Lower lobe of right lung (tissue), 2 donors: ENCODE data around the gene ADAP1. TPM values are rescaled to one million over a fixed set of nuclear protein-coding genes. Genes with fewer than 3 reads are reported as not detected.

Source experiments
- ATAC-seq, 2 donors: fragments of 200-7000 bp; cut with Tn5 transposase; one replicate each; pipeline ENCODE4 v1.9.1; 2020 to 2022; ENCODE audit warnings: mild to moderate bottlenecking in 2 of 2, moderate library complexity in 2 of 2
- DNase-seq: peaks from one replicate; pipeline ENCODE4 v3.0.0-alpha.2; 2020
- H3K27ac ChIP-seq: fragments of 200-600 bp; one replicate; pipeline ENCODE4 v1.8.0; 2022
- H3K27me3 ChIP-seq: fragments of 200-600 bp; one replicate; pipeline ENCODE4 v1.8.0; 2022; ENCODE audit warnings: low read depth
- H3K36me3 ChIP-seq: fragments of 200-600 bp; one replicate; pipeline ENCODE4 v1.8.0; 2022; ENCODE audit warnings: mild to moderate bottlenecking
- H3K4me1 ChIP-seq: fragments of 200-600 bp; one replicate; pipeline ENCODE4 v1.8.0; 2022
- H3K4me3 ChIP-seq: fragments of 200-600 bp; one replicate; pipeline ENCODE4 v1.8.0; 2022; ENCODE audit warnings: mild to moderate bottlenecking
- H3K9me3 ChIP-seq: fragments of 200-600 bp; one replicate; pipeline ENCODE4 v1.8.0; 2022
- intact Hi-C: fragments of 100-400 bp; cut with DNase I; formaldehyde crosslinking; loops from one replicate; pipeline ENCODE4 v1.11.0; 2022
- total RNA-seq: library from RNA; stranded (reverse); fragmentation: NEBNext Ultra II Directional; extraction: Animal tissue kit (Norgen Biotek cat#: 25700); gene quantifications from one replicate; pipeline ENCODE4 v1.2.1, GENCODE V29; 2021
- TF ChIP-seq, protein P1 (sequence below): fragments of 200-600 bp; IDR thresholded peaks from one replicate; pipeline ENCODE4 v1.8.0; 2022; ENCODE audit warnings: antibody characterized with exemption, mild to moderate bottlenecking
- donor health status: DM: no; HTN: yes; CAD: no; lungs with severe emphysema.

The ADAP1 gene
- total RNA-seq, 1 donor from 2014 or later, result 33.9 TPM

DNA sequence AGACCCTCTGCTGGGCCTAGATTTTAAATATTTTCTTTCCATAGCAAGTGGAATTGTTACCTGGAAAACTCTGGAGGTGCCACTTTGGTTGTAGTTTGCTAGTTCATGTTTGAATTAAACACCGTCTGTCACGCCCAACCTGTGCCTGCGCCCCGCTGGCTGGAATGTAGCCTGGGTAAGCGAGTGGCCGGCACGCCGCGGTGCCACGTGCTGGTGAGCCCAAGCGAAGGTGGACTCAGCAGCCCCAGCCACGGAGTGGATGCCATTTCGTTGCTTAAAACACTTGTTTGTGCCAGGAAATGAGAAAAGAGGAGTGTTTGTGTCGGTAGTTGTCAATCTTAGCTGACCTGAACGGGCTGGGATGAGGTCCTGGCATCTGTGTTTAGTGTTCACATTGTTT lies 75.4 kb downstream of the ADAP1 start:
- TF ChIP-seq, protein P1, sequence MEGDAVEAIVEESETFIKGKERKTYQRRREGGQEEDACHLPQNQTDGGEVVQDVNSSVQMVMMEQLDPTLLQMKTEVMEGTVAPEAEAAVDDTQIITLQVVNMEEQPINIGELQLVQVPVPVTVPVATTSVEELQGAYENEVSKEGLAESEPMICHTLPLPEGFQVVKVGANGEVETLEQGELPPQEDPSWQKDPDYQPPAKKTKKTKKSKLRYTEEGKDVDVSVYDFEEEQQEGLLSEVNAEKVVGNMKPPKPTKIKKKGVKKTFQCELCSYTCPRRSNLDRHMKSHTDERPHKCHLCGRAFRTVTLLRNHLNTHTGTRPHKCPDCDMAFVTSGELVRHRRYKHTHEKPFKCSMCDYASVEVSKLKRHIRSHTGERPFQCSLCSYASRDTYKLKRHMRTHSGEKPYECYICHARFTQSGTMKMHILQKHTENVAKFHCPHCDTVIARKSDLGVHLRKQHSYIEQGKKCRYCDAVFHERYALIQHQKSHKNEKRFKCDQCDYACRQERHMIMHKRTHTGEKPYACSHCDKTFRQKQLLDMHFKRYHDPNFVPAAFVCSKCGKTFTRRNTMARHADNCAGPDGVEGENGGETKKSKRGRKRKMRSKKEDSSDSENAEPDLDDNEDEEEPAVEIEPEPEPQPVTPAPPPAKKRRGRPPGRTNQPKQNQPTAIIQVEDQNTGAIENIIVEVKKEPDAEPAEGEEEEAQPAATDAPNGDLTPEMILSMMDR, result no peak
- Histone ChIP-seq H3K27ac (no peak overlapping the region), H3K4me3 (no peak overlapping the region), H3K9me3 (no peaks in the 10 kb centered on the region), H3K27me3 (no peaks in the 10 kb centered on the region), H3K36me3 (peaks cover 14% of the 10 kb centered on the region), H3K4me1 (peaks cover 39% of the 10 kb centered on the region)
- intact Hi-C loops, result no loop called here
- DNase-seq, result no peak
- no peak for ATAC-seq

DNA sequence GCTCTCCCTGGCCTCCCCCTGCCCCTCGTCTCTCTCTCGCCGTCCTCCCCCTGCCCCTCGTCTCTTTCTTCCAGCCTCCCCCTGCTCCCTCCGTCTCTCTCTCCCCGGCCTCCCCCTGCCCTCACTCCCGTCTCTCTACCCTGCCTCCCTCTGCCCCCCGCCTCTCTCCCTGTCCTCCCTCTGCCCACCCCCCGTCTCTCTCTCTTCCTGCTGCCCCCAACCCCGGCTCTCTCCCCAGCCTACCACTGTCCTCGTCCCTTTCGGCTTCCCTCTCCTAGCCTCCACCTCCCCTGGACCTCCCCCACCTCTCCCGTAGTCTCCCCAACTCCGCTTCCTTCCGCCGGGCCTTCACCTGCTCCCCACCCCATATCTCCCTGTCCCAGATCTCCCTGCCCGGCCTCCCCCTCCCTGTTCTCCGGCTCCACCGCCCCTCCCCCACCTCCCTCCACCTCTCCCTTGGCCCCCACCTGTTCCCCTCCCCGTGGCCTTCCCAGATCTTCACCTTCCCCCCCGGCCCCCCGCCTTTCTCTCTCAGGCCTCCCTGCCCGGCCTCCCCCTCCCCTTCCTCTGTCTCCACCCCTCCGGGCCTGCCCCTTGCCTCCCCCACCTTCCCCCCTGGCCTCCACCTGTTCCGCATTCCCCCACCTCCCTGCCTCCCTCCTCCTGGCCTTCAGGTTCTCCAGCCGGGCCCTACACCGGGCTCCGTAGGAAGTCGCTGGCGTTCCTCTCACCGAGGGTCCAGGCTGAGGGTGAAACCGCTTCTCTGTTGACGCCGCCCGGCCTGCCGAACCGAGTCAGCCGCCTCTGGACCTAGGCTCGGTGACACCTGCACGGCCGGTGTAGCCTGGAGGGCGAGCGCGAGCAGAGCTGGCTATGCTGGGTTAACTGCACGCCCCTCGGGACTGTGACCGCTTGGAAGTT lies 76.9 kb downstream of the ADAP1 start:
- H3K27me3 ChIP-seq, result no peaks in the 10 kb centered on the region
- ATAC-seq (peak; percentile 2), DNase-seq (no peak)
- peaks cover 52% of the 10 kb centered on the region for H3K4me1 ChIP-seq
- peak overlapping the region; percentile 82 for H3K27ac ChIP-seq
- peak overlapping the region; percentile 68 for H3K4me3 ChIP-seq
- H3K9me3 ChIP-seq, result no peaks in the 10 kb centered on the region
- TF ChIP-seq, protein P1, result no peak
- intact Hi-C loops, result no loop called here
- peaks cover 17% of the 10 kb centered on the region for H3K36me3 ChIP-seq

- peak overlapping the region; percentile 68 for H3K4me3 ChIP-seq
- H3K4me1 ChIP-seq, result peaks cover 52% of the 10 kb centered on the region
- no peaks in the 10 kb centered on the region for H3K9me3 ChIP-seq
- no peaks in the 10 kb centered on the region for H3K27me3 ChIP-seq
- no peak for DNase-seq
- intact Hi-C loops, result no loop called here
- H3K27ac ChIP-seq, result peak overlapping the region; percentile 82
- peak; percentile 3 to 21 for ATAC-seq
- peaks cover 23% of the 10 kb centered on the region for H3K36me3 ChIP-seq
- TF ChIP-seq, protein P1, result no peak
Measured at GRCh38 chr7:876972-877311, 77.5 kb downstream of the ADAP1 start.

- H3K4me3 ChIP-seq, result peak within 1 kb of the TSS; percentile 68
- TF ChIP-seq, protein P1, result peak; percentile 47
- H3K4me1 ChIP-seq, result peaks cover 52% of the 10 kb centered on the region
- H3K36me3 ChIP-seq, result peaks cover 29% of the 10 kb centered on the region
- H3K9me3 ChIP-seq, result no peaks in the 10 kb centered on the region
- ATAC-seq (peak; percentile 87 to 94), DNase-seq (peak; percentile 97)
- intact Hi-C loops, result no loop called here
- H3K27me3 ChIP-seq, result no peaks in the 10 kb centered on the region
- peak within 1 kb of the TSS; percentile 89 for H3K27ac ChIP-seq
Measured at GRCh38 chr7:876077-876971, 78.2 kb downstream of the ADAP1 start, which contains the start of gene GET4. GET4 (plus strand) TSS chr7:876554; CDS start chr7:876646, 92 bp downstream.

- no peaks in the 10 kb centered on the region for H3K27me3 ChIP-seq
- no peaks in the 10 kb centered on the region for H3K9me3 ChIP-seq
- H3K4me1 ChIP-seq, result peaks cover 52% of the 10 kb centered on the region
- intact Hi-C loops, result no loop called here
- no peak for ATAC-seq
- H3K4me3 ChIP-seq, result peak overlapping the region; percentile 54
- H3K27ac ChIP-seq, result peak overlapping the region; percentile 89
- H3K36me3 ChIP-seq, result peaks cover 37% of the 10 kb centered on the region
- DNase-seq, result no peak
- TF ChIP-seq, protein P1, result no peak
Measured at GRCh38 chr7:875476-876076, 78.9 kb downstream of the ADAP1 start.
